Endothelial cell of hepatic sinusoid (primary cell): ENCODE measurements around the gene CNP.
"Not testable (repeated sequence)": the region's sequence is repeated elsewhere in the genome, so short reads cannot be mapped to it uniquely, and the experiment has no call there.

Source experiments
- in situ Hi-C: cut with HindIII; loops from 2 replicates; pipeline ENCODE4 v1.10.0; 2017; ENCODE audit warnings: low sequenced_read_pairs

CNP gene

GRCh38 chr17:42000413-42001133 is 34.0 kb downstream of the CNP start:
- in situ Hi-C loops, result no loop called here

DNA sequence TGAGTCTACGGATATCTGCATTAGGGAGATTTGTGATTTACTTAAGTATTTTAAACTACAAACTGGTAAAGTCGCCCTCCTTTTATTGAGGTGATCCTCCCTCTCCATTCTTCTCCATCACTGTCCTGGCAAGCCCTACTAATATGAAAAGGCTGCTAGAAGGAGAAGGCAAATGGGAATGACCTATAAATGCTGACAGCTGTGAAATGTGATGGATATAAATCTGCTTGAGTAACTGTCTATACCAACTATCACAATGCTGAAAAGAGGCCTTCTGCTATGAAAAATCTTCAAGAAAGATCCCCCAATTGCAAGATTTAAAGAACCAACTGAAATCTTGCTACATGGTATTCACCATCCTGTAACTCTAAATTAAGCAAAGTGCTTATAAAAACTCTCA is 35.1 kb downstream of the CNP start:
- in situ Hi-C loops, result no loop called here

DNA sequence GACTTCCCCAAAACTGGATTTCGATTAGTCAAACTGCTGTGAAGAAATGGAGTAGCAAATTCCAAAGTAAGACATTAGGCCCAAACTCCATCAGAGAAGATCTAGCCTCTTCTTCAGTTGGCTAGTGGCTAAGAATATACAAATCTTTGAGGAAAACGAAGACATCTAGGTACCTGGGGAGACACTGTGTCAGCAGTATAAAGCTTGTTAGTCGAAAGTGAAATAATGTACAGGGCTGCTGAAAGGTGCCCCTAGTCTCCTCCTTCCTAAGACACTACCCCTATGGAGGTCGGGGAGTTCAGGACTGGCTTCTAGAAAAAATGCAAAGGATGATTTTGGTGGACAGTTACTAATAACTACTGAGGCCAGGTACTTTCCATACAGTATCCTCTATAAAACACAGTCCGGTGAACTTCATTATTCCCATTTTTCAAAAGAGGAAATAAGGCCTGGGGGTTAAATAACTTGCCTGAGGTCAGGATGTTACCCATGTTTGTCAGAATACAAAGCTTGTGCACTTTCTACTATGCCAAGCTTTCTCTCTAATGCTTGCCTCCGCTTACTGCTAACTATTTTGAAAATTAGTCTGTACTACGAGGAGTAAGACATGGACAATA is 35.7 kb downstream of the CNP start:
- in situ Hi-C loops, result no loop called here

DNA sequence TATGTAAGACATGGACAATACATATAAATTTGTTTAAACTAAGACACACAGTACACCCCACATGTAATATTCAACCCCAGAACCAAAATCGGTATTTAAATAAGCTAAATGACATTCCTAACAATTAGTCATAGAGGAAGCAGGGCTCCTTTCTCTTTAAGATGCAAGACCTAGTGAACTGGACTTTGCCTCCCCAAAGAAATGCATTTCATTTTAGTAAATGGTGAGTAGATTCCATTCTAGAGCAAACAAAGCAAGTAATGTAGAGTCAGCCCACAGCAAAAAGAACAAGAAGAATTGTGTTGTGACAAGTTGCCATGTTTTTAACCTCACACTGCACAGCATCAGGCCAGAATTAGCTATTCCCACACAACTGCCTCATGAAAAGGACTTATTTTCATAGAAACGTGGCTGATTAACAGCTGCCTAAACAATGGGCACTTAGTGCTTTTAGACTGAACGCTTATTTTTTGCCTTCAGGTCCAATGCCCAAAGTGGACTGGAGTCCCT is 36.3 kb downstream of the CNP start:
- in situ Hi-C loops, result no loop called here

GRCh38 chr17:42005166-42005565 is 38.6 kb downstream of the CNP start:
- in situ Hi-C loops, result no loop called here

DNA sequence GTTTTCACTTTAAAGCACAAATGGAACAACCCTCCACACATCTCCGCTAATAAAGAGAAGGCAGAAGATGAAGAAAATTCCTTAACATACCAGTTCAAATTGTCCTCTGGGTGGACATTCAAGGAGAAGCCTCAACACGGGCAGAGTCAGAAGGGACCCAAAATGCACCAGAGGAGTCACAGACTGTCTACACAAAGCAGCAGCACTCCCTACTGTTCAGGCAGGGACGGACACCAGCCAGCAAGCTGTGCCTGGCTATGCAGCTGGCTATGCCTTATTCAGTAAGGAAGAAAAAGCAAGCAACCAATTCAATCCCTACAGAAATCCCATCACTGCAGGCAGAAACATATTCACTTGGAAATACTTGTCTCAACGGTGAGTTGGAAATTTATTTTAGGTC is 42.6 kb downstream of the CNP start:
- in situ Hi-C loops, result no loop called here

DNA sequence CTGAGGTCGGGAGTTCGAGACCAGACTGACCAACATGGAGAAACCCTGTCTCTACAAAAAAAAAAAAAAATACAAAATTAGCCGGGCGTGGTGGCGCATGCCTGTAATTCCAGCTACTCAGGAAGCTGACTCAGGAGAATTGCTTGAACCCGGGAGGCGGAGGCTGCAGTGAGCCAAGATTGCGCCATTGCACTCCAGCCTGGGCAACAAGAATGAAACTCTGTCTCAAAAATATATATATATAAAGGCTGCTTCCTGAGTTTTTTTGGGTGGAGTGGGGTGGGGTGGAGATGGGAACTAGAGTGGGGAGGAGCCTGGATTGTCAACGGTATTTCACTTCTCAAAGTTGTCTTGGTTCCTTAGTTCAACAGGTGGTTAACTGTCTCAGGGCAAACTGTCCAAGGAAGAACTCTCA is 43.7 kb downstream of the CNP start:
- in situ Hi-C loops, result not testable (repeated sequence)

- in situ Hi-C loops, result no loop called here
Measured at GRCh38 chr17:42010898-42011516, 44.4 kb downstream of the CNP start.

DNA sequence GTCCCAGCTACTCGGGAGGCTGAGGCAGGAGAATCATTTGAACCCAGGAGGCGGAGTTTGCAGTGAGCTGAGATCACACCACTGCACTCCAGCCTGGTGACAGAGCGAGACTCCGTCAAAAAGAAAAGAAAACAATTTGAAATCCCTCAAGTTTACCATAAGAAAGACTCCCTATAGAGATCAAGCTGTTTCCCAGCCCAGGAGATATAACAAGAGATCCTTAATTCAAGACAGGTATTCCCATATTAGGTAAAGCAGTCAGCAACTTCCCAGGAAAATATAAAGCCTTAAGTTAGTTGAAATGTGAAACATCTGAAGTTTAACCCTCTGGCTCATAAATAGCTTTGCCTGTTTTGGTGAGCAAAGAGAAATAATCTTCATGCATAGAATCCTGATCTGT is 45.8 kb downstream of the CNP start:
- in situ Hi-C loops, result not testable (repeated sequence)

- in situ Hi-C loops, result not testable (repeated sequence)
Measured at GRCh38 chr17:42013740-42014139, 47.1 kb downstream of the CNP start.

DNA sequence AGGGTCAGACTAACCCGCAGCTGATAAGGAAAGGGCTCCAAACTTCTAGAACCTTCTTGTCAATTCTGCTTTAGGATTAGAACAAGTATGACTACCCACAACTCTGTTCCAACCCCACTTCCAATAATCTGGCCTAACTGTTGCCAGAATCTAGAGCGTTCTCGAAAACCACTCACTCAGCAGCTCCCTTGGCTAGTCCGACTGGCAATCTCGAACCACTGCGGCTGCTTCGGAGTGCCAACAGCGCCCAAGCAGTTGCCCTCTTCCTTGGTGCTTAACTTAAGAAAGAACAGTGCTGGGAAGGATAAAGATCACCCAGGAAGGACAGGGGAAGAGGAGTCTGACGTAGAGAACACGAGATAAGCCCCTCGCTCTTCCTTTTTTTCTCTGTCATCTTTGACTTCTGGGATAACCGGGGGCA is 49.8 kb downstream of the CNP start:
- in situ Hi-C loops, result no loop called here

- in situ Hi-C loops, result no loop called here
Measured at GRCh38 chr17:42016941-42017865, 50.6 kb downstream of the CNP start, which contains the start of gene DNAJC7. TSS of gene DNAJC7 (minus strand) at chr17:42017439. CDS start at chr17:42017416, 23 bp downstream.

GRCh38 chr17:42017866-42018200 is 51.2 kb downstream of the CNP start:
- in situ Hi-C loops, result no loop called here

GRCh38 chr17:42018339-42018738 is 51.7 kb downstream of the CNP start:
- in situ Hi-C loops, result no loop called here

GRCh38 chr17:42018988-42019387 is 52.4 kb downstream of the CNP start:
- in situ Hi-C loops, result no loop called here

- in situ Hi-C loops, result no loop called here
Measured at GRCh38 chr17:42019509-42020404, 53.2 kb downstream of the CNP start, which contains the start of gene NKIRAS2. TSS of gene NKIRAS2 (plus strand) at chr17:42020090. CDS start at chr17:42021578, 1,488 bp downstream.

- in situ Hi-C loops, result not testable (repeated sequence)
Measured at GRCh38 chr17:42020845-42021244, 54.2 kb downstream of the CNP start.

DNA sequence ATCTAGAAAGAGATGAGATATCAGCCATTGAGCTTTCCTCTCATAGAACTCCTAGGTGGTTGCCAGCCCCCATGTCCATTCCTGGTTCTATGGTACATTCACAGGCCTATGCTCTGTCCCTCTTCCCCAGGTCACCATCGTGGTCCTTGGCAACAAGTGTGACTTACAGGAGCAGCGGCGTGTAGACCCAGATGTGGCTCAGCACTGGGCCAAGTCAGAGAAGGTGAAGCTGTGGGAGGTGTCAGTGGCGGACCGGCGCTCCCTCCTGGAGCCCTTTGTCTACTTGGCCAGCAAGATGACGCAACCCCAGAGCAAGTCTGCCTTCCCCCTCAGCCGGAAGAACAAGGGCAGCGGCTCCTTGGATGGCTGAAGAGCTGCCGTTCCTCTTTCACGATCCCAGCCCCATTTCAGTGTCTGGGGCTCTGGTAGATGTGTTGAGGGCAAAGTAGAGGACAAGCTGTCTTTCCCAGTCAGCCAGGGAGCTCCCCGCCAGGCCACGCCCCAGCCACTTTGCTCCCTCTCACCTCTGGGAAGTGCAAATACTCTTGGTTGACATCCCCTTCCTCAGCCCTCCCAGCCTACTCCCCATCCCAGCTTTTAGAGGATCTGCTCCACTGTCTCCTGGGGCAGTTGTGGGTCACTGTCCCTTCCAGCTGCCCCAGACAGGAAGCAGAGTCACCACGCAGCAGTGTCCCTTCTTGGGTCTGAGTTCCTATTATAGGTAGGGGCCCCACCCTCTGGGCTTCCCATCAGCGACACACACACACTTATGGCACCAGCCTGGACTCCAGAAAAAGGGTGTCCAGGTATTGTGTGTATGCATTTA is 57.1 kb downstream of the CNP start:
- in situ Hi-C loops, result no loop called here

DNA sequence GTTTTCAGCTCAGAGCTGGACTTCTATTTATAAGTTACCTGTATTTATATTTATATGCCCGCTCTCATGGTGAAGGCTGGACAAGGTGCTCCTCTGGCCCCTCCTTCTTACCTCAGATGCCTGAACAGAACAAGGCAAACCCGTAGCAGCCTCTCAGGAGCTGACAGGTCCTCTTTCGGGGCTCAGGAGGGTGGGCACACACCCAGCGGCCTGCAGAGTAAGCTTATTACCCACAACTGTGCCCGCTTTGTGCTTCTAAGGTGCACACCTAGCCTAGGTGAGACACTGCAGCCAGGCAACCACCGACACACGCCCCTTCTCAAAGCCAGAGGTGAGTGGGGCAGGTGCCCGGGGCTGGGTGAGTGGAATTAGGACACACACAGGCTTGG is 58.6 kb downstream of the CNP start:
- in situ Hi-C loops, result loop anchor here (5.0 kb wide), 1 partner anchor 68 kb away; no protein-coding TSS in a partner anchor
